Measurements from ENCODE around the gene CELA3A.
"Not testable (repeated sequence)": the region's sequence is repeated elsewhere in the genome, so short reads cannot be mapped to it uniquely, and the experiment has no call there.

DNA sequence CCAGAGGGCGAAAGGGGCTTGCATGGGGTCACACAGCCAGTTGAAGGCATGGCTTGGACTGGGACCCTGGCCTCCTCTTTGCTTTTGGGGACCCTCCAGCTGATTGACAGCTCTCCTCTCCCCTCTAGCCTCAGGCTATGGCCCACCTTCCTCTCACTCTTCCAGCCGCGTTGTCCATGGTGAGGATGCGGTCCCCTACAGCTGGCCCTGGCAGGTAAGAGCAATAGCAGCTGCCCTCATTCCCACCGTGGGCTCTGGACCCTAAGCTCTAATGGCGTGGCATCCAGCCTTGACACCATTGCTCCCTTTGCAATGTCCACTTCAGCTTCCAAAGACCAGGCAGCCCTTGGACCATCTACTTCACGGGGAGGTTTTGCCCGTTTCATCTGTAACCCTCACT is 1.4 kb downstream of the CELA3A start:
- TF ChIP-seq, protein P1, sequence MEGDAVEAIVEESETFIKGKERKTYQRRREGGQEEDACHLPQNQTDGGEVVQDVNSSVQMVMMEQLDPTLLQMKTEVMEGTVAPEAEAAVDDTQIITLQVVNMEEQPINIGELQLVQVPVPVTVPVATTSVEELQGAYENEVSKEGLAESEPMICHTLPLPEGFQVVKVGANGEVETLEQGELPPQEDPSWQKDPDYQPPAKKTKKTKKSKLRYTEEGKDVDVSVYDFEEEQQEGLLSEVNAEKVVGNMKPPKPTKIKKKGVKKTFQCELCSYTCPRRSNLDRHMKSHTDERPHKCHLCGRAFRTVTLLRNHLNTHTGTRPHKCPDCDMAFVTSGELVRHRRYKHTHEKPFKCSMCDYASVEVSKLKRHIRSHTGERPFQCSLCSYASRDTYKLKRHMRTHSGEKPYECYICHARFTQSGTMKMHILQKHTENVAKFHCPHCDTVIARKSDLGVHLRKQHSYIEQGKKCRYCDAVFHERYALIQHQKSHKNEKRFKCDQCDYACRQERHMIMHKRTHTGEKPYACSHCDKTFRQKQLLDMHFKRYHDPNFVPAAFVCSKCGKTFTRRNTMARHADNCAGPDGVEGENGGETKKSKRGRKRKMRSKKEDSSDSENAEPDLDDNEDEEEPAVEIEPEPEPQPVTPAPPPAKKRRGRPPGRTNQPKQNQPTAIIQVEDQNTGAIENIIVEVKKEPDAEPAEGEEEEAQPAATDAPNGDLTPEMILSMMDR (IDR thresholded peaks at IDR 0.05; ENCODE audit: insufficient read depth, low read depth, low read length) = not testable (repeated sequence)
- TF ChIP-seq EZH2 (IDR thresholded peaks at IDR 0.05; ENCODE audit: insufficient read depth, low read length) = not testable (repeated sequence)

Measured in astrocyte (in vitro differentiated cells and primary cell).